Right cardiac atrium (tissue), 5 donors: ENCODE results near the gene RFPL4A. TPM values are rescaled to one million over a fixed set of nuclear protein-coding genes. Genes with fewer than 3 reads are reported as not detected.

Source experiments
- ATAC-seq, 2 donors: fragments of 200-7000 bp; cut with Tn5 transposase; one replicate each; pipeline versions ENCODE4 v1.8.0 to v1.9.1; 2020; ENCODE audit warnings: moderate library complexity in 2 of 2, mild to moderate bottlenecking in 1 of 2
- DNase-seq, 3 donors: peaks; one replicate each; pipeline ENCODE4 v3.0.0-alpha.2; 2020
- H3K27ac ChIP-seq: one replicate; pipeline ENCODE4 v1.5.1; 2013; ENCODE audit warnings: mild to moderate bottlenecking, low read length, control low read depth, moderate library complexity
- H3K27me3 ChIP-seq: one replicate; pipeline ENCODE4 v1.6.1; 2013; ENCODE audit not compliant: control insufficient read depth, insufficient read depth
- H3K4me1 ChIP-seq: one replicate; pipeline ENCODE4 v1.6.1; 2013; ENCODE audit warnings: low read length; ENCODE audit not compliant: control insufficient read depth, insufficient read depth
- H3K4me3 ChIP-seq: one replicate; pipeline ENCODE4 v1.5.1; 2013; ENCODE audit warnings: low read length, control low read depth
- H3K9me3 ChIP-seq: one replicate; pipeline ENCODE4 v1.6.1; 2013; ENCODE audit warnings: low read length; ENCODE audit not compliant: control insufficient read depth
- WGBS: extraction: QIAGEN DNeasy Blood & Tissue Kit; methylation state at CpG from one replicate; pipeline ENCODE4 v1.1.7; 2013; 5-methylcytosine and 5-hydroxymethylcytosine counted together
- intact Hi-C, 4 donors: fragments of 100-400 bp; cut with DNase I; formaldehyde crosslinking; loops; one replicate each; pipeline versions ENCODE4 v1.11.0 to v1.14.0; 2022 to 2023
- polyA plus RNA-seq: library from polyadenylated mRNA; stranded (reverse); fragments of 200-250 nt; gene quantifications from one replicate; pipeline ENCODE4 v1.2.3, GENCODE V29; 2013
- total RNA-seq, 4 donors: library from RNA; stranded (reverse); fragmentation: NEBNext Ultra II Directional; extraction: Animal tissue kit (Norgen Biotek cat#: 25700); gene quantifications; one replicate each; pipeline ENCODE4 v1.2.1, GENCODE V29; 2021
- donor health status: healthy with polysubstance abuse.
- donor health status: DM: no; HTN: yes; CAD: no.
- donor health status: DM: no; HTN: no; CAD: no.
- donor health status: DM: no; HTN: yes; CAD: no; lungs with severe emphysema.
- donor health status: DM: yes; HTN: yes; CAD: no.

The RFPL4A gene
- total and polyA plus RNA-seq, 5 donors = not detected

GRCh38 chr19:55809381-55810058, 50.6 kb downstream of the RFPL4A start:
- intact Hi-C loops = no loop called here
- no peaks in the 10 kb centered on the region for H3K9me3 ChIP-seq
- DNase-seq = peak; percentile 53 to 63 (median 59)
- ATAC-seq = peak in 1 of 2 donors; percentile 75
- no peak overlapping the region for H3K4me3 ChIP-seq
- H3K27me3 ChIP-seq = peaks cover 3% of the 10 kb centered on the region
- no peaks in the 10 kb centered on the region for H3K4me1 ChIP-seq
- H3K27ac ChIP-seq = no peak overlapping the region
- 23% methylated on average over 20 of the region's 20 CpGs for WGBS

- DNase-seq (no peak), ATAC-seq (no peak)
- H3K4me3 ChIP-seq = no peak overlapping the region
- WGBS = 60% methylated on average over 3 of the region's 3 CpGs
- H3K4me1 ChIP-seq = no peaks in the 10 kb centered on the region
- H3K9me3 ChIP-seq = no peaks in the 10 kb centered on the region
- intact Hi-C loops = no loop called here
- peaks cover 3% of the 10 kb centered on the region for H3K27me3 ChIP-seq
- H3K27ac ChIP-seq = no peak overlapping the region
Observed at GRCh38 chr19:55811340-55811739, 52.4 kb downstream of the RFPL4A start.

DNA sequence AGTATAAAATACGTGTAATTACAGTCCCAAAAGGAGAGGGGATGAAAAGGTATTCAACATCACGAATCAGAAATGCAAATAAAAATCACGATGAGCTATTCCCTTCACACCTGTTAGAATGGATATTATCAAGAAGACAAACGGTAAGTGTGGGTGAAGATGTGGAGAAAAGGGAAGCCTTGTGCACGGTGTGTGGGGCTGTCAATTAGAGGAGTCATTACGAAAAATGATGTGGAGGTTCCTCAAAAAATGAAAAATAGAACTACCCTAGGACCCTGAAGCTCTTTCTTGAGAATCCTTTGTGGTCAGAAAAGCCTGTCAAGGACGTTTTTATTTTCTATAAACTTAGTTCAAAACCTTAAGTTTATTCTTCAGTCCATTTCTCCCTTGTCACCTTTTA, 53.6 kb downstream of the RFPL4A start:
- no peak overlapping the region for H3K4me3 ChIP-seq
- DNase-seq (no peak), ATAC-seq (no peak)
- intact Hi-C loops = no loop called here
- WGBS = 52% methylated on average over 7 of the region's 7 CpGs
- H3K27ac ChIP-seq = no peak overlapping the region
- no peaks in the 10 kb centered on the region for H3K4me1 ChIP-seq
- H3K27me3 ChIP-seq = peaks cover 3% of the 10 kb centered on the region
- no peaks in the 10 kb centered on the region for H3K9me3 ChIP-seq

Other genes starting within 250 kb of the RFPL4A start
- 100 to 1,000 TPM; 205 to 239 (median 209) TPM for gene SBK2, start 222.0 kb upstream of the RFPL4A start, total RNA-seq
- 228 TPM for gene SBK2, start 222.0 kb upstream of the RFPL4A start, polyA plus RNA-seq
- 100 to 1,000 TPM in 2 of 4 donors, 10 to 100 TPM in 2; 80.3 to 211 (median 109) TPM for gene SBK3, start 213.6 kb upstream of the RFPL4A start, total RNA-seq
- 103 TPM for gene SBK3, start 213.6 kb upstream of the RFPL4A start, polyA plus RNA-seq
- 10 to 100 TPM; 12.4 to 15.5 (median 14.2) TPM for gene ZNF579, start 178.2 kb upstream of the RFPL4A start, total RNA-seq
- gene ZNF579, start 178.2 kb upstream of the RFPL4A start, polyA plus RNA-seq = 10.2 TPM
- 10 to 100 TPM; 17.5 to 20.0 (median 18.4) TPM for gene FIZ1, start 159.6 kb upstream of the RFPL4A start, total RNA-seq
- 16.3 TPM for gene FIZ1, start 159.6 kb upstream of the RFPL4A start, polyA plus RNA-seq
- gene ZNF524, start 158.8 kb upstream of the RFPL4A start, total RNA-seq = 10 to 100 TPM; 11.4 to 18.5 (median 17.5) TPM
- gene ZNF524, start 158.8 kb upstream of the RFPL4A start, polyA plus RNA-seq = 27.1 TPM
- gene ZNF865, start 153.4 kb upstream of the RFPL4A start, total RNA-seq = 10 to 100 TPM; 19.4 to 20.8 (median 20.2) TPM
- 17.2 TPM for gene ZNF865, start 153.4 kb upstream of the RFPL4A start, polyA plus RNA-seq
- 10 to 100 TPM; 11.5 to 16.3 (median 13.3) TPM for gene ZNF784, start 134.5 kb upstream of the RFPL4A start, total RNA-seq
- gene ZNF784, start 134.5 kb upstream of the RFPL4A start, polyA plus RNA-seq = 13.0 TPM
- gene ZNF580, start 118.1 kb upstream of the RFPL4A start, total RNA-seq = 10 to 100 TPM; 23.7 to 32.0 (median 28.9) TPM
- 18.7 TPM for gene ZNF580, start 118.1 kb upstream of the RFPL4A start, polyA plus RNA-seq
- 10 to 100 TPM in 1 of 4 donors, 1 to 10 TPM in 3; 7.7 to 12.5 (median 9.3) TPM for gene ZNF581, start 115.4 kb upstream of the RFPL4A start, total RNA-seq
- 6.3 TPM for gene ZNF581, start 115.4 kb upstream of the RFPL4A start, polyA plus RNA-seq
- gene CCDC106, start 110.9 kb upstream of the RFPL4A start, total RNA-seq = 10 to 100 TPM; 23.6 to 26.6 (median 24.3) TPM
- gene CCDC106, start 110.9 kb upstream of the RFPL4A start, polyA plus RNA-seq = 30.4 TPM
- 100 to 1,000 TPM in 1 of 4 donors, 10 to 100 TPM in 3; 87.5 to 101 (median 90.4) TPM for gene U2AF2, start 104.1 kb upstream of the RFPL4A start, total RNA-seq
- gene U2AF2, start 104.1 kb upstream of the RFPL4A start, polyA plus RNA-seq = 76.0 TPM
- 100 to 1,000 TPM; 175 to 232 (median 208) TPM for gene EPN1, start 83.9 kb upstream of the RFPL4A start, total RNA-seq
- gene EPN1, start 83.9 kb upstream of the RFPL4A start, polyA plus RNA-seq = 187 TPM
- gene NLRP9, start 20.7 kb upstream of the RFPL4A start, total RNA-seq = not detected
- not detected for gene NLRP9, start 20.7 kb upstream of the RFPL4A start, polyA plus RNA-seq
- gene RFPL4AL1, start 10.0 kb downstream of the RFPL4A start, total RNA-seq = not detected
- gene RFPL4AL1, start 10.0 kb downstream of the RFPL4A start, polyA plus RNA-seq = not detected
- not detected for gene NLRP11, start 72.9 kb downstream of the RFPL4A start, total RNA-seq
- not detected for gene NLRP11, start 72.9 kb downstream of the RFPL4A start, polyA plus RNA-seq
- not detected for gene NLRP4, start 77.4 kb downstream of the RFPL4A start, total RNA-seq
- not detected for gene NLRP4, start 77.4 kb downstream of the RFPL4A start, polyA plus RNA-seq
- gene NLRP13, start 173.2 kb downstream of the RFPL4A start, total RNA-seq = not detected
- gene NLRP13, start 173.2 kb downstream of the RFPL4A start, polyA plus RNA-seq = not detected
- gene NLRP8, start 188.7 kb downstream of the RFPL4A start, total RNA-seq = not detected
- not detected for gene NLRP8, start 188.7 kb downstream of the RFPL4A start, polyA plus RNA-seq
- gene NLRP5, start 227.7 kb downstream of the RFPL4A start, total RNA-seq = not detected
- gene NLRP5, start 227.7 kb downstream of the RFPL4A start, polyA plus RNA-seq = not detected